ENCODE results near the gene SLC9A4. TPM values are rescaled to one million over a fixed set of nuclear protein-coding genes. Genes with fewer than 3 reads are reported as not detected.

The SLC9A4 gene, protein sequence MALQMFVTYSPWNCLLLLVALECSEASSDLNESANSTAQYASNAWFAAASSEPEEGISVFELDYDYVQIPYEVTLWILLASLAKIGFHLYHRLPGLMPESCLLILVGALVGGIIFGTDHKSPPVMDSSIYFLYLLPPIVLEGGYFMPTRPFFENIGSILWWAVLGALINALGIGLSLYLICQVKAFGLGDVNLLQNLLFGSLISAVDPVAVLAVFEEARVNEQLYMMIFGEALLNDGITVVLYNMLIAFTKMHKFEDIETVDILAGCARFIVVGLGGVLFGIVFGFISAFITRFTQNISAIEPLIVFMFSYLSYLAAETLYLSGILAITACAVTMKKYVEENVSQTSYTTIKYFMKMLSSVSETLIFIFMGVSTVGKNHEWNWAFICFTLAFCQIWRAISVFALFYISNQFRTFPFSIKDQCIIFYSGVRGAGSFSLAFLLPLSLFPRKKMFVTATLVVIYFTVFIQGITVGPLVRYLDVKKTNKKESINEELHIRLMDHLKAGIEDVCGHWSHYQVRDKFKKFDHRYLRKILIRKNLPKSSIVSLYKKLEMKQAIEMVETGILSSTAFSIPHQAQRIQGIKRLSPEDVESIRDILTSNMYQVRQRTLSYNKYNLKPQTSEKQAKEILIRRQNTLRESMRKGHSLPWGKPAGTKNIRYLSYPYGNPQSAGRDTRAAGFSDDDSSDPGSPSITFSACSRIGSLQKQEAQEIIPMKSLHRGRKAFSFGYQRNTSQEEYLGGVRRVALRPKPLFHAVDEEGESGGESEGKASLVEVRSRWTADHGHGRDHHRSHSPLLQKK
- total RNA-seq = under 1 TPM; 0.07 to 0.10 TPM

DNA sequence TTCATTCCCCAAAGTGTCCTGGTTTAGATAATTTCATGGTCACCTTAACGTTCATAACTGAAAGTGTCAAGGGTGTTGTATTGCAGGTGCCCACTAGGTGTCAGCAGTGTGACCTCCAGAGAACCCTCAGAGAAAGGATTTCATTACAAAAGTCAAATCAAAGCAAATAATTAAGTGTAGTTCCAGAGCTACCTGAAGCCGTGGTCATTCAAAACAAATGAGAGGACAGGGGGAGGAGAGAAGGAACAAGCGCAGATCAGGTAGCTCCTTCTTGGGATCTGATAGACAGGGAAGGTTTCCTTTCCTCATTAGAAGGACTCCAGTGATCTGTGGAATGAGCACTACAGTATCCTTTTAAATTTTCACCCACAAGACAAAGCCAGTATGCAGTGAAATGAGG is at the start of gene SLC9A4:
TSS of gene SLC9A4 (plus strand) at position 207 of the 400 bp plus-strand sequence. CDS start 534 bp downstream, outside the sequence.
- peaks cover 39% of the 10 kb centered on the region for H3K27me3 Mint-ChIP-seq
- H3K4me1 Mint-ChIP-seq = no peaks in the 10 kb centered on the region
- CTCF ChIA-PET = interaction anchor here (1.5 kb wide), 1 partner anchor 143 kb away, joined by 4 read pairs; no protein-coding TSS in a partner anchor
- H3K9me3 Mint-ChIP-seq = peaks cover 3% of the 10 kb centered on the region
- POLR2A ChIA-PET = no interaction called here
- H3K4me3 Mint-ChIP-seq = no peak within 1 kb of the TSS
- no peak within 1 kb of the TSS for H3K27ac Mint-ChIP-seq
- H3K36me3 Mint-ChIP-seq (ENCODE audit: low read depth) = no peaks in the 10 kb centered on the region
- DNase-seq = peak; percentile 61

DNA sequence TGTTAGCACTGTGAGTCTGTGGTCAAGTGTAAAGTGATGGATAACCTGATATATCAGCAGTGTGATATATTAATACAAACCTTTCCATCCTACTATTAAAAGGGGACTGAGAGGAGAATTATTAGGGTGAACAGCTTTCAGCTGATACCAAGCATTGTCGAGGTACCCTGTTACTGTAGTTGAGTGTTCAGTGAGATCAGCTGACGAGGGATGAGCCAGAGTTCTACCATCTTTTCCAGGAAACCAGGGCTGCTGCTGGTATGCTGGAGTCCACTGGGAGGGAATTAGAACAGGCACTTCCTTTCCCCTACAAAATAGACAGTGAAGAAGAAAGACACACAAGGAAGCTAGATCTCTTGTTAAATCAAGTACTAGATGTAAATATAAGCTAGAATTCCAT is 49.7 kb upstream of the SLC9A4 start:
- ChIA-PET POLR2A (no interaction called here), CTCF (interaction anchor here (0.8 to 1.0 kb wide), 2 partner anchors 56 to 162 kb away, joined by 3 read pairs; no protein-coding TSS in a partner anchor)
- Mint-ChIP-seq H3K36me3 (ENCODE audit: low read depth) (peaks cover 45% of the 10 kb centered on the region), H3K4me1 (peaks cover 60% of the 10 kb centered on the region), H3K27me3 (no peaks in the 10 kb centered on the region), H3K4me3 (no peak overlapping the region), H3K9me3 (peaks cover 10% of the 10 kb centered on the region), H3K27ac (no peak overlapping the region)
- DNase-seq = no peak

DNA sequence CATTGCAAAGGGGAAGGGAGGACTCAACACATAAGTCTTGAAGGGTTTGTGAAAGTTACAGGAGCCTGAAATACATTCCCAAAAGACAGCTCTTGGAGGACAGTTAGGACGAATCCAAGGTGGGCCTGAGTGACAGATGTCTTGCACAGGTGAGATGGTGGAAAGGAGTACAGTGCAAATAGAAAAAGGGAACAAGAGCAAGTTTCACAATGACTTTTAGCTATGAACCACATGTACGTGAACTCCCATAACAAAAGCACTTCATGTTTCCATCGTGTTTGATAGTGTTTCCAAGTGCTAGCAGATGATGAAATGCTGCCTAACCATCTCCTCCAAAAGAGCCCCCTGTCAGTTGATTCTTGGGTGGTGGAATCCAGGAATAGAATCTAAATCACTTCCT is 48.3 kb upstream of the SLC9A4 start:
- DNase-seq = no peak
- CTCF ChIA-PET = interaction anchor here (0.9 to 2.2 kb wide), 2 partner anchors 10 to 68 kb away, joined by 3 to 6 read pairs; no protein-coding TSS in a partner anchor
- Mint-ChIP-seq H3K27ac (no peak overlapping the region), H3K4me3 (no peak overlapping the region), H3K36me3 (ENCODE audit: low read depth) (peaks cover 51% of the 10 kb centered on the region), H3K27me3 (no peaks in the 10 kb centered on the region), H3K4me1 (peaks cover 47% of the 10 kb centered on the region), H3K9me3 (peaks cover 12% of the 10 kb centered on the region)
- POLR2A ChIA-PET = no interaction called here

DNA sequence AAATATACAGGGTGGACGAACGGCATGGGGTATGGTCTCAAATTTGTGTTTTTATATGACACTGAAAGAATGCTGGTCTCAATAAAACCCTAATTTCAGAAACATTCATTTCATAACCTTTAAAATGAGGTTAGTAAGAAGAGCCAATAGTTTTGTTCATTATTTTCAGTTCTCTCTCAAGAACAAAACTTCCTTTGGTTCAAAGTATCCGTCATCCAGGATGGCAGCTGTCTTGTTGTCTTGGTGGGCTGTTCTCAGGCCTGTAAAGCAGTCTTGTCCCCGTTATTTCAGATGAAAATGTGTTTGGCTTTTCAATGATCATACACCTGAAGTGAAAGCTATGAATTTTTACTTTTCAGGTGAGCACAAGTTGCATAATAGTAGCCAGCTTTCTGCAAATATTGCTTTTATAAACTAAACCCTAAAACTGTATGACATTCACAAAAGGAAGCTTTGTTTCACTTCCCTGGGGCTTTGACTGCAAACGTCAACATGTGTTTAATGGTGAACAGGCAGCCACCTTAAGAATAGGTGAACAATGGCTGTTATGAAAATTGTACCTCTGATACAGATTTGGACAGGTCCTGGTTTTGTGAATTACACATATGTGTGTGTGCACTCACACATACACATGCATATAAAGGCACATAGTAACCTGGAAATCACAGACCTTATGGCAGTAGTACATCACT is 47.4 kb upstream of the SLC9A4 start:
- DNase-seq = no peak
- Mint-ChIP-seq H3K4me3 (no peak overlapping the region), H3K27ac (no peak overlapping the region), H3K9me3 (peaks cover 18% of the 10 kb centered on the region), H3K4me1 (peaks cover 40% of the 10 kb centered on the region), H3K27me3 (no peaks in the 10 kb centered on the region), H3K36me3 (ENCODE audit: low read depth) (peaks cover 48% of the 10 kb centered on the region)
- POLR2A ChIA-PET = interaction anchor here (0.6 kb wide), 1 partner anchor 1090 kb away, joined by 5 read pairs; no protein-coding TSS in a partner anchor
- CTCF ChIA-PET = interaction anchor here (0.8 to 2.2 kb wide), 3 partner anchors 10 to 405 kb away, joined by 3 to 6 read pairs (median 3); no protein-coding TSS in a partner anchor

DNA sequence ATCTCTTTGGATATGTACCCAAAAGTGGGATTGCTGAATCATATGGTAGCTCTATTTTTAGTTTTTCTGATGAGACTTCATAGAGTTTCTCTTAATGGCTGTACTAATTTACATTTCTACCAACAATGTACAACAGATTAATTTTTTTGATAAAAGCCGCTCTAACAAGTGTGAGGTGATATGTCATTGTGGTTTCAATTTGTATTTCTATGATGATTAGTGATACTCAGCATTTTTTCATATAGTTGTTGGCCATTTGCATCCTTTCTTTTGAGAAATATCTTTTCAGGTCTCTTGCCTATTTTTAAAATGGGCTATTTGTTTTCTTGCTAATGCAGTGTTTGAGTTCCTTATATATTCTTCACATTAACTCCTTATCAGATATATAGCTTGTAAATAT is 45.8 kb upstream of the SLC9A4 start:
- Mint-ChIP-seq H3K4me1 (peaks cover 31% of the 10 kb centered on the region), H3K27me3 (no peaks in the 10 kb centered on the region), H3K36me3 (ENCODE audit: low read depth) (peaks cover 39% of the 10 kb centered on the region), H3K27ac (no peak overlapping the region), H3K4me3 (no peak overlapping the region), H3K9me3 (peaks cover 21% of the 10 kb centered on the region)
- CTCF ChIA-PET = interaction anchor here (1.0 to 1.7 kb wide), 3 partner anchors 11 to 544 kb away, joined by 3 to 4 read pairs (median 3); no protein-coding TSS in a partner anchor
- POLR2A ChIA-PET = no interaction called here
- DNase-seq = no peak

DNA sequence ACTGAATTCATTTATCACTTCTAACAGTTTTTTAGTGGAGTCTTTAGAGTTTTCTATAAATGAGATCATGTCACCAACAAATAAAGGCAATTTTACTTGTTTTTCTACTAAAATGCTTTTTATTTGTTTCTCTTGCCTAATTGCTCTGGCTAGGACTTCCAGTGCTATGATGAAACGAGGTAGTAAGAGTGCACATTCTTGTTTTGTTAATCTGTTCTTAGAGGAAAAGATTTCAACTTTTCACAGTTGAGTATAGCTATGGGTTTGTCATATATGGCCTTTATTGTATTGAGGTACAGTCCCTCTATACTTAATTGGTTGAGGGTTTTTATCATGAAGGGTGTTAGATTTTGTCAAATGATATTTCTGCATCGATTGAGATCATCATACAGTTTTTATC is 44.5 kb upstream of the SLC9A4 start:
- peaks cover 23% of the 10 kb centered on the region for H3K9me3 Mint-ChIP-seq
- no peak overlapping the region for H3K4me3 Mint-ChIP-seq
- H3K36me3 Mint-ChIP-seq (ENCODE audit: low read depth) = peaks cover 35% of the 10 kb centered on the region
- peaks cover 21% of the 10 kb centered on the region for H3K4me1 Mint-ChIP-seq
- H3K27me3 Mint-ChIP-seq = no peaks in the 10 kb centered on the region
- no peak for DNase-seq
- CTCF ChIA-PET = no interaction called here
- H3K27ac Mint-ChIP-seq = no peak overlapping the region
- POLR2A ChIA-PET = no interaction called here

DNA sequence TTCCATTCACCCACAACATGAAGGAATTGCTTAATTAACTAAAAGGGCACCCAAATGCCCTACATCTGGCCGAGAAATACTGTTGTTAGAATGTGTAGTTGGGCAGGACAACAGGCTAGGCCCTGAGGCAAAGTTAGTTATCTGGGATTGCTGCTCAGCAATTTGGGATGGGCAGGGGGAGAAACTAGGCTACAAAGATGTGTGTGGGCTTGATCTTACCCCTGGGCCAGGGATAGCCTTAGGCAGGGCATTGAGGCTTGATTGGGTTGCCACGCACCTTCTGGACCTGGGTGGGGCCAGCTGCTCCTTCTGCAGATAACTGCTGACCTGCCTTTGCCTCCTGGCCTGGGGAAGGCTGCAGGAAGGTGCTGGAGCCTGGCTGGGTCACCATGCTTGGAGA is 40.6 kb upstream of the SLC9A4 start:
- POLR2A ChIA-PET = no interaction called here
- CTCF ChIA-PET = interaction anchor here (1.1 kb wide), 1 partner anchor 11 kb away, joined by 3 read pairs; no protein-coding TSS in a partner anchor
- Mint-ChIP-seq H3K4me1 (peaks cover 24% of the 10 kb centered on the region), H3K4me3 (no peak overlapping the region), H3K36me3 (ENCODE audit: low read depth) (peaks cover 39% of the 10 kb centered on the region), H3K9me3 (peaks cover 21% of the 10 kb centered on the region), H3K27me3 (no peaks in the 10 kb centered on the region), H3K27ac (no peak overlapping the region)
- DNase-seq = no peak

DNA sequence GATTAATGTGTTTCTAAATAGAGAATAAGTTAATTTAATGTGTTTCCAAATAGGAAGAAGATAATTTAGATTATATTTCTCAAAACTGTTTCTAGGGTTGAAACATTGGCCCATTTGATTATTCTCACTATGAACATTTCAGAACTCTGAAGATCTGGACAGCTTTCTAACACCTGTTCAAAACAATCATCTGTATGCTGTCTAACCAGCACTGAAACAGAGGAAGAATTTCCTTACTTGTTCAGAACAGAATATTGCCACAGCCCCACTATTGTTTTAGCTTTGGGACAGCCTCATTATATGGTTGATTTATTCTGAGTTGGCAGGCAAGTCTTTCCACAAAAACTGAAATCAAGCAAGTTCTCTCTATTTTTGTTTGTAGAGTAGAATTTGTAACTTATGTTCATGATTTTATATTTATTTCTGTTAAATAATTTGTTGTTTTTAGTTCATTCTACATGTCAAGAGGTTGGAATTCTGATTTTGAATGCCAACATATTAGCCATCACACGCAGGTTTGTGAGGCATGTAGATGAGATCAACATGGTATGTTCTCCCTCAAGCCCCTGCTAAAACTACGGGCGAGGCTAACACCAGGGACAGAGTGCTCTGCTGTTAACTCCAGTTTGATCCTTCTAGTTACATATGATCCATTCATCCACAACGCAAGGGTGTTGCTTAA is 38.9 kb upstream of the SLC9A4 start:
- Mint-ChIP-seq H3K4me1 (peaks cover 24% of the 10 kb centered on the region), H3K36me3 (ENCODE audit: low read depth) (peaks cover 31% of the 10 kb centered on the region), H3K27ac (no peak overlapping the region), H3K27me3 (no peaks in the 10 kb centered on the region), H3K9me3 (peaks cover 18% of the 10 kb centered on the region), H3K4me3 (no peak overlapping the region)
- no peak for DNase-seq
- ChIA-PET CTCF (interaction anchor here (1.2 to 1.9 kb wide), 3 partner anchors 9 to 205 kb away, joined by 3 to 6 read pairs (median 5); no protein-coding TSS in a partner anchor), POLR2A (no interaction called here)

DNA sequence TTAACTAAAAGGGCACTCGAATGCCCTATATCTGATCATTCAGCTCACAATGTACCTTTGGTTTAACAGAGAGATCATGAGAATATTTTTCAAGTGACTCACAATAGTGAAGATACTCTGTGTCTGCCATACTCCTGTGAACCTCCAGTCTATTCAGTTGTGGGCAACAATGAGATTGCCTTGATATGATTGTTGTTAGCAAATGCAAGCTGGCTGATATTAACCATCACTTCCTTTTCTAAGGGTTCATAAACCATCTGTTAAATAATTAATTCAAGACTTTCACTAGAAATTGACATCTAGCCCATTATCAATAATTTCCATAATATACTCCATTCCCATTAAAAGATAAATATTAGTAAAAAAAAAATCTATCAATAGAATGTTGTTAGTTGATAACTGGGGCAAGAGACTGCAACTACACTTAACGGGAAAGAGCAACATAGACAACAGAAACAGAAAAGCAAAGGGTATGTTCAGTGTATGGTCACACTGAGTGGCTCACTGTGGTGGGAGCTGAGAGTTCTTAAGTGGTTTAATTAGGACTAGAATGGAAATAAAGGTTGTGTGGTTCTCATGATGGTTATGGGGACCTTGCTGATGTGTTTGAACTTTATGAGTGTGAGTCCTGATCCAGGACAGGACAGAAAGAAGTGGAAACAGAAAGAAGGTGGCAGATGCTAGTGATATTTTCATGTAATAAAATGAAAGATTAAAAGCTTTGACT is 38.2 kb upstream of the SLC9A4 start:
- DNase-seq = no peak
- no peak overlapping the region for H3K4me3 Mint-ChIP-seq
- CTCF ChIA-PET = interaction anchor here (0.6 to 1.9 kb wide), 4 partner anchors 9 to 345 kb away, joined by 3 to 6 read pairs (median 5); no protein-coding TSS in a partner anchor
- no peak overlapping the region for H3K27ac Mint-ChIP-seq
- peaks cover 24% of the 10 kb centered on the region for H3K4me1 Mint-ChIP-seq
- H3K27me3 Mint-ChIP-seq = no peaks in the 10 kb centered on the region
- H3K9me3 Mint-ChIP-seq = peaks cover 16% of the 10 kb centered on the region
- POLR2A ChIA-PET = no interaction called here
- H3K36me3 Mint-ChIP-seq (ENCODE audit: low read depth) = peaks cover 25% of the 10 kb centered on the region

DNA sequence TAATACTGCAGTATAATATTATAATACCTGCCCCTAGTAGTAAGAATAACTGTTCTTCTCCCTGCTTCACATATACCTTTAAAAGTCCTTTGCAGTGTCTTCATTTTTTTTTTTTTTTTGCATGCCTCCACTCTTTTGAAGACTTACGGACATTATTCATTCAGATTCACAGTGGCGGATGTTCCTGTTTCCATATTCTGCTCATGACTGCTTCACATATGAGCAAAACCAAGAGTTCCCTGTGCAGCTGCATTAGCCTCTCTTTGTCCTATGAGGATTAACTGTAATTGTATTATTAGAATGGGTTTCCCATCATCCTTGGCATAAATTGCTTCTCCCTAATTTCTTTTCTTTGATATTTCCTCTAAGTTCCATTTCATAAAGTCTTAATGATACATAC is 37.3 kb upstream of the SLC9A4 start:
- H3K4me3 Mint-ChIP-seq = no peak overlapping the region
- ChIA-PET POLR2A (no interaction called here), CTCF (interaction anchor here (1.2 to 1.4 kb wide), 2 partner anchors 11 to 207 kb away, joined by 3 to 6 read pairs; no protein-coding TSS in a partner anchor)
- H3K27me3 Mint-ChIP-seq = no peaks in the 10 kb centered on the region
- no peak for DNase-seq
- H3K27ac Mint-ChIP-seq = no peak overlapping the region
- peaks cover 22% of the 10 kb centered on the region for H3K36me3 Mint-ChIP-seq (ENCODE audit: low read depth)
- peaks cover 24% of the 10 kb centered on the region for H3K4me1 Mint-ChIP-seq
- H3K9me3 Mint-ChIP-seq = peaks cover 8% of the 10 kb centered on the region

DNA sequence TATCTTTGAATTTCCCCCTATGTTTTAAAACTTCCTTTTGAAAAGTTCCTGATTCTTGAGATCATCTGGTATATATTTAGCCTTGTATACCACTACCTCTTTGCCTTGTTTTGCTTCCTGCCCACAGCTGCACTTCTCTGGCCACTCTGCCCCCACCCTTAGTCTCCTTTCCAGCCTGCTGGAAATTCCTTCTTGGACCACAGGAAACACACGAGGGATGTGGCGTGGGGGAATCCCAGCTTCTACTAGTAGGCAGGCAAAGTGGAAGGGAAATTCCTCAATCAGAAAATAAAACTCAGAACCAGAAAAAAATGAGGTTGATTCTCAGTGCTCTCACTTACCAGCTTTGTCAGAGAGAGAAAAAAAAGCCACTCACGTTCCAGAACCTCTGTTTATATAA is 36.7 kb upstream of the SLC9A4 start:
- Mint-ChIP-seq H3K36me3 (ENCODE audit: low read depth) (peaks cover 22% of the 10 kb centered on the region), H3K9me3 (peaks cover 8% of the 10 kb centered on the region), H3K4me3 (no peak overlapping the region), H3K27me3 (no peaks in the 10 kb centered on the region), H3K27ac (no peak overlapping the region), H3K4me1 (peaks cover 20% of the 10 kb centered on the region)
- ChIA-PET POLR2A (interaction anchor here (0.6 kb wide), 1 partner anchor 40 kb away, joined by 3 read pairs; no protein-coding TSS in a partner anchor), CTCF (interaction anchor here (1.1 to 2.3 kb wide), 2 partner anchors 185 to 416 kb away, joined by 3 to 6 read pairs; no protein-coding TSS in a partner anchor)
- no peak for DNase-seq

All from activated CD4-positive, alpha-beta T cell treated with anti-CD3 and anti-CD28 coated beads, Interleukin-2, amount 10 ng/mL, durations not matched to agents 7 days and 5 days (primary cell).